Fibroblast of lung (primary cell): ENCODE measurements around the gene HCFC1R1. TPM values are rescaled to one million over a fixed set of nuclear protein-coding genes. Genes with fewer than 3 reads are reported as not detected.

Experiments used
- DNase-seq, 2 donors: peaks; one replicate each; pipeline versions ENCODE4 v3.0.0 to v3.0.0-alpha.2; 2010; ENCODE audit warnings: low read depth in 2 of 2
- H2AFZ ChIP-seq: 2 replicates; pipeline ENCODE4 v1.5.1; 2012; ENCODE audit warnings: low read length, control low read depth, inconsistent platforms
- H3K27ac ChIP-seq: 2 replicates; pipeline ENCODE4 v1.5.1; 2011; ENCODE audit warnings: low read length, control low read depth; ENCODE audit not compliant: insufficient read depth
- H3K27me3 ChIP-seq: 2 replicates; pipeline ENCODE4 v1.5.1; 2011; ENCODE audit warnings: mild to moderate bottlenecking, low read length; ENCODE audit not compliant: control insufficient read depth, insufficient read depth
- H3K36me3 ChIP-seq: 2 replicates; pipeline ENCODE4 v1.5.1; 2011; ENCODE audit warnings: low read length; ENCODE audit not compliant: control insufficient read depth, insufficient read depth
- H3K4me1 ChIP-seq: 2 replicates; pipeline ENCODE4 v1.5.1; 2011; ENCODE audit warnings: low read length; ENCODE audit not compliant: control insufficient read depth, insufficient read depth; ENCODE audit errors: extremely low read depth
- H3K4me2 ChIP-seq: 2 replicates; pipeline ENCODE4 v1.5.1; 2011; ENCODE audit warnings: low read length, control low read depth; ENCODE audit not compliant: insufficient read depth; ENCODE audit errors: extremely low read depth
- H3K4me3 ChIP-seq, 4 experiments: fragments of 200-600 bp in 1 of 4; sonication (generic) in 1 of 4; replicated peaks in 1 of 4; 2 replicates each; pipeline ENCODE4 v1.5.1; 2011 to 2016; ENCODE audit warnings: low read length in 4 of 4, low read depth in 3 of 4, mild to moderate bottlenecking in 3 of 4, control low read depth in 2 of 4, inconsistent platforms in 1 of 4, mixed read lengths in 1 of 4; ENCODE audit not compliant: insufficient read depth in 1 of 4; ENCODE audit errors: control extremely low read depth in 1 of 4
- H3K79me2 ChIP-seq: 2 replicates; pipeline ENCODE4 v1.5.1; 2012; ENCODE audit warnings: mild to moderate bottlenecking, low read length, inconsistent platforms; ENCODE audit not compliant: control insufficient read depth, insufficient read depth
- H3K9ac ChIP-seq: 2 replicates; pipeline ENCODE4 v1.5.1; 2011; ENCODE audit warnings: mild to moderate bottlenecking, low read length, control low read depth; ENCODE audit not compliant: insufficient read depth
- H3K9me3 ChIP-seq: 2 replicates; pipeline ENCODE4 v1.5.1; 2012; ENCODE audit warnings: low read depth, low read length; ENCODE audit not compliant: control insufficient read depth, insufficient read depth
- H4K20me1 ChIP-seq: 2 replicates; pipeline ENCODE4 v1.5.1; 2011; ENCODE audit warnings: low read length; ENCODE audit not compliant: control insufficient read depth, insufficient read depth; ENCODE audit errors: extremely low read depth
- CTCF ChIP-seq, 2 donors: IDR thresholded peaks in 1 of 2; conservative IDR thresholded peaks in 1 of 2; 1 replicate in 1 of 2; 2 replicates in 1 of 2; pipeline ENCODE4 v1.5.1; 2011 to 2012; ENCODE audit warnings: low read length in 2 of 2, control low read depth in 1 of 2, inconsistent platforms in 1 of 2, low read depth in 1 of 2, mild to moderate bottlenecking in 1 of 2
- EZH2 ChIP-seq: IDR thresholded peaks from 2 replicates; pipeline ENCODE4 v1.5.1; 2012; ENCODE audit warnings: low read length, control low read depth, mild to moderate bottlenecking; ENCODE audit errors: missing control alignments
- polyA plus RNA-seq, 2 donors: library from polyadenylated mRNA; depleted of rRNA in 1 of 2; stranded (reverse) in 1 of 2; unstranded in 1 of 2; fragments of >200 nt; gene quantifications; 2 replicates each; pipeline ENCODE4 v1.2.1, GENCODE V29; 2011 to 2012; ENCODE audit warnings: missing spikeins in 1 of 2
- total RNA-seq: library from RNA; depleted of rRNA; stranded (reverse); fragments of >200 nt; gene quantifications from 2 replicates; pipeline ENCODE4 v1.2.1, GENCODE V29; 2014

HCFC1R1 gene
- total and polyA plus RNA-seq, 2 donors (not counting 1 experiment from before 2014, with no cell fraction given) = 58.0 to 75.5 TPM

GRCh38 chr16:3013491-3013951, 10.2 kb downstream of the HCFC1R1 start:
- no peaks in the 10 kb centered on the region for H4K20me1 ChIP-seq
- no peaks in the 10 kb centered on the region for H3K36me3 ChIP-seq
- H3K79me2 ChIP-seq = no peaks in the 10 kb centered on the region
- TF ChIP-seq EZH2 = no peak
- TF ChIP-seq CTCF (conservative IDR thresholded peaks at IDR 0.05 in 1 of 2, IDR thresholded peaks at IDR 0.05 in 1 of 2; ENCODE audit: low read depth in 1 of 2, low read length in 2 of 2) = no peak
- no peak for DNase-seq
- H2AFZ ChIP-seq = no peak overlapping the region
- H3K9ac ChIP-seq = no peak overlapping the region
- H3K27me3 ChIP-seq = peaks cover 30% of the 10 kb centered on the region
- H3K4me1 ChIP-seq = no peaks in the 10 kb centered on the region
- no peak overlapping the region for H3K4me3 ChIP-seq
- H3K9me3 ChIP-seq = no peaks in the 10 kb centered on the region
- H3K27ac ChIP-seq = no peak overlapping the region
- H3K4me2 ChIP-seq = no peak overlapping the region

- H3K9ac ChIP-seq = no peak within 1 kb of the TSS
- no peak within 1 kb of the TSS for H3K27ac ChIP-seq
- H3K27me3 ChIP-seq = peaks cover 34% of the 10 kb centered on the region
- no peaks in the 10 kb centered on the region for H3K36me3 ChIP-seq
- no peaks in the 10 kb centered on the region for H3K79me2 ChIP-seq
- no peak within 1 kb of the TSS for H2AFZ ChIP-seq
- H3K4me3 ChIP-seq = no peak within 1 kb of the TSS
- no peaks in the 10 kb centered on the region for H3K4me1 ChIP-seq
- no peak for TF ChIP-seq CTCF (conservative IDR thresholded peaks at IDR 0.05 in 1 of 2, IDR thresholded peaks at IDR 0.05 in 1 of 2; ENCODE audit: low read depth in 1 of 2, low read length in 2 of 2)
- no peak for TF ChIP-seq EZH2
- no peaks in the 10 kb centered on the region for H3K9me3 ChIP-seq
- no peak within 1 kb of the TSS for H3K4me2 ChIP-seq
- no peak for DNase-seq
- no peaks in the 10 kb centered on the region for H4K20me1 ChIP-seq
Measured at GRCh38 chr16:3012828-3013420, 10.8 kb downstream of the HCFC1R1 start, which contains the start of gene CLDN9. Gene CLDN9 (plus strand): TSS chr16:3012923. CDS start chr16:3013363, 440 bp downstream.

GRCh38 chr16:3012246-3012645, 11.5 kb downstream of the HCFC1R1 start:
- H3K9me3 ChIP-seq = no peaks in the 10 kb centered on the region
- H2AFZ ChIP-seq = no peak overlapping the region
- TF ChIP-seq CTCF (conservative IDR thresholded peaks at IDR 0.05 in 1 of 2, IDR thresholded peaks at IDR 0.05 in 1 of 2; ENCODE audit: low read depth in 1 of 2, low read length in 2 of 2) = no peak
- peak; percentile 17 for TF ChIP-seq EZH2
- no peak overlapping the region for H3K4me2 ChIP-seq
- H3K4me3 ChIP-seq = no peak overlapping the region
- no peak overlapping the region for H3K27ac ChIP-seq
- no peak overlapping the region for H3K9ac ChIP-seq
- H3K4me1 ChIP-seq = no peaks in the 10 kb centered on the region
- H3K79me2 ChIP-seq = no peaks in the 10 kb centered on the region
- H4K20me1 ChIP-seq = no peaks in the 10 kb centered on the region
- no peak for DNase-seq
- H3K36me3 ChIP-seq = no peaks in the 10 kb centered on the region
- peaks cover 34% of the 10 kb centered on the region for H3K27me3 ChIP-seq
